IgD-negative memory B cell (primary cell): ENCODE results near the gene FBXL7. TPM values are rescaled to one million over a fixed set of nuclear protein-coding genes. Genes with fewer than 3 reads are reported as not detected.

Source experiments
- H3K27ac Mint-ChIP-seq, 3 donors: one replicate each; pipeline ENCODE4 v1.8.0; 2020 to 2022; ENCODE audit warnings: mild to moderate bottlenecking in 3 of 3, mixed read lengths in 3 of 3, moderate library complexity in 1 of 3
- H3K27me3 Mint-ChIP-seq: one replicate; pipeline ENCODE4 v1.8.0; 2021; ENCODE audit warnings: mixed read lengths
- H3K36me3 Mint-ChIP-seq: one replicate; pipeline ENCODE4 v1.8.0; 2020; ENCODE audit warnings: mild to moderate bottlenecking, mixed read lengths
- H3K4me1 Mint-ChIP-seq, 3 donors: one replicate each; pipeline ENCODE4 v1.8.0; 2020 to 2022; ENCODE audit warnings: mixed read lengths in 3 of 3, mild to moderate bottlenecking in 1 of 3
- H3K4me3 Mint-ChIP-seq, 4 donors: one replicate each; pipeline ENCODE4 v1.8.0; 2020 to 2022; ENCODE audit warnings: mild to moderate bottlenecking in 4 of 4, mixed read lengths in 4 of 4, moderate library complexity in 3 of 4
- H3K9me3 Mint-ChIP-seq, 3 donors: one replicate each; pipeline ENCODE4 v1.8.0; 2020 to 2021; ENCODE audit warnings: mixed read lengths in 3 of 3, mild to moderate bottlenecking in 1 of 3
- polyA plus RNA-seq: library from polyadenylated mRNA; unstranded; fragments of 300-500 nt; fragmentation: Illumina TruSeq; gene quantifications from one replicate; pipeline ENCODE4 v1.2.3, GENCODE V29; 2021

Gene FBXL7
- polyA plus RNA-seq, 1 donor from 2014 or later: not detected

DNA sequence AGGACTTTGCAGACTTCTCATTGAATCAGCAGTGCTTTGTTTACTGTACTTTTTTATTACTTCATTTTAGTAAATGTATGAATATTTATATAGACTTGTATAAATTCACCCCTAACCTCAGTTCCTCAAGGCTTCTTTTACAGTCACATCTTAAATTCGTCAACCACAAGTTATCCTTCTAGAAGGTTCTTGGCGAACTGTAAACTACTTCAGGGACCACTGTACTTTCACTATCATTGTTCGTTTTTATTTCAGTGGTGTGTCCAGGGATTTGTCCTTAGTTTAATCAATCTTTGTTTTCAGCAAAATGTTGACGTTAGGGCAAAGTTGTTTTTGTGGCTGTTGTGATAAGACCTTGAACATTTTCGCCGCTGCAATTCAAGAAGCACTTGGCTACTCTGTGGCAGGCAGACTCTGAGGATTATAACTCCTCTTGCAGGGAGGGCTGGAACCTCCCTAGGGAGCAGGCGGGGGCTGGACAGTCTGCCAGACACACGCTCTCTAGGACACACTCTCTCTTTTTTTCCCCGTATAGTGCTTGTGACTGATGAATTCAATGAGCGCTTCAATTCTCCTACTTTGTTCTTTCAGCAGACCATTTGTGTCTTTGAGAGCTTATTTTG, 252.8 kb downstream of the FBXL7 start:
- H3K27me3 Mint-ChIP-seq: no peaks in the 10 kb centered on the region
- H3K4me1 Mint-ChIP-seq: no peaks in the 10 kb centered on the region
- H3K27ac Mint-ChIP-seq: no peak overlapping the region
- H3K9me3 Mint-ChIP-seq: peaks cover 4 to 13% (median 7%) of the 10 kb centered on the region in 3 donors
- H3K36me3 Mint-ChIP-seq: no peaks in the 10 kb centered on the region
- no peak overlapping the region for H3K4me3 Mint-ChIP-seq

DNA sequence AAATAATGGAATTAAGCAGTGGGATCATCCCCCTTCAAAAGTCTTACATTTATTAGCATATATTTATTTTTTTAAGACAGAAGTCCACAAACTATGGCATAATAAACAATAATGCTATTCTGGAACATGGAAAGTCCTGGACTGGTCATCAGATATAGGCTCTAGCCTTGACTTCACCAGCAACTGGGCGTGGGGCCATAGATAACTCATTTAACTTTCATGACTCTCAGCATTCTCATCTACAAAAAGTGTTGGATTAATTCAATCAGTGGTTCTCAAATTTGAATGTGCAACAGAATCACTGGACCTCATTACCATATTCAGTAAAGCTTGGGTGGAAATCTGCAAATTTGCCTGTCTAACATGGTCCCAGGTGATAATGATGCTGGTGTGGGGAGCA, 253.8 kb downstream of the FBXL7 start:
- peaks cover 4 to 13% (median 5%) of the 10 kb centered on the region in 3 donors for H3K9me3 Mint-ChIP-seq
- H3K27me3 Mint-ChIP-seq: no peaks in the 10 kb centered on the region
- H3K4me3 Mint-ChIP-seq: no peak overlapping the region
- no peaks in the 10 kb centered on the region for H3K4me1 Mint-ChIP-seq
- no peak overlapping the region for H3K27ac Mint-ChIP-seq
- no peaks in the 10 kb centered on the region for H3K36me3 Mint-ChIP-seq

DNA sequence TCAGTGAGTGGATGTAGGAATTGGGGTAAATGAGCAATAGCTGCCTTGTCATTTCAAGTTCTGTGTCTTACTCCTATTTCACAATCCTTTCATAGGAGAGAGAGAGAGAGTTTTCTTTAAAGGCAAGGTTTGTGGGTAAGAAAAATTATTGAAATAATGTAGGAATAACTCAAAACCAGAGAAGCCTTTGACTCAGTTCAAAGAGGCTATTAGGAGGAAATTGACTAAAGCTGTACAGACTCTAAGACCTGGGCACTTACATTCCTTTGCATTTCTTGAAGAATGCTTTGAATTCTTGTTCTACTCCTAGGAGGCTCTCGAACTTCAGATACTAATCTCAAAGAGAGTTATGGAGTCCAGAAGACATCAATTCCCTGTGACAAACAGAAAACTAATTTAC, 257.1 kb downstream of the FBXL7 start:
- no peak overlapping the region for H3K4me3 Mint-ChIP-seq
- no peaks in the 10 kb centered on the region for H3K27me3 Mint-ChIP-seq
- H3K9me3 Mint-ChIP-seq: peaks cover 0 to 18% (median 4%) of the 10 kb centered on the region in 3 donors
- H3K36me3 Mint-ChIP-seq: no peaks in the 10 kb centered on the region
- H3K27ac Mint-ChIP-seq: no peak overlapping the region
- no peaks in the 10 kb centered on the region for H3K4me1 Mint-ChIP-seq

DNA sequence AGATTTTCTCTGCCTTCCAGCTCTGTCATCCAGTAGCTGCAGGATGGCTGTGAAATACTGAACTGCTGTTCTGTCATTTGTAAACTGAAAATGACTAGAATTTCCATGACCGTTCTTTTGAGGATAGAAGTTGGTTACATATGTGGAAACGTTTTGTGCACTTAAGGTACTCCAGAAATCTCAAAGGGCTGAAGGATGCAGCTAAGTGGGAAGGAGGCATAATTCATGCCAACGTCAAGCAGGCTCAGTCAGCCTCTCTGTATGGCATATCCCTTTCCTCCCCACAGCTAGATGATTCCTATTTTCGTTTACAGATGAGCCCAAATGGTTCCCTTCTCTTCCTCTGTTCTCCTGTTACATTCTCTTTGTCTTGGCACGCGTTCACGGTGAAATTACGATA, 257.6 kb downstream of the FBXL7 start:
- peaks cover 0 to 20% (median 4%) of the 10 kb centered on the region in 3 donors for H3K9me3 Mint-ChIP-seq
- no peak overlapping the region for H3K4me3 Mint-ChIP-seq
- no peaks in the 10 kb centered on the region for H3K4me1 Mint-ChIP-seq
- no peaks in the 10 kb centered on the region for H3K36me3 Mint-ChIP-seq
- no peaks in the 10 kb centered on the region for H3K27me3 Mint-ChIP-seq
- no peak overlapping the region for H3K27ac Mint-ChIP-seq

DNA sequence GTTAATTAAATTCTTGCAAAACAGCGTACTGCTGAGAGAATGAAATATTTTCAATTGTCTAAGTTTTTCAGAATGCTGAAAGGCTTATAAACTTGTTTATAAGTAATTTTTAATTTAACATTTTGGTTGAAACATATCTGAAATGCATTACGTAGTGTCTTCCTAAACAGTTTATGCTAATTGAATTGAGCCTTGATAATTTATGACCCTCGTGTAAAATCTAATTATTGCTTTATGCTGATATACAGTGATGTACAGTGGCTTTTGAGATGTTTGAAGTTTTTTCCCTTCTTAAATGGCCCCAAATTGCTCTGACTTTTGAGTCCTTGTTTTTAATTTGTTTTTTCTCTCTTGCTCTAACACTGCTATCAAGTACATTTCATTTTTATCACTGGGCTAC, 262.7 kb downstream of the FBXL7 start:
- H3K36me3 Mint-ChIP-seq: no peaks in the 10 kb centered on the region
- no peaks in the 10 kb centered on the region for H3K27me3 Mint-ChIP-seq
- no peaks in the 10 kb centered on the region for H3K4me1 Mint-ChIP-seq
- H3K9me3 Mint-ChIP-seq: peaks cover 0 to 11% (median 1%) of the 10 kb centered on the region in 3 donors
- no peak overlapping the region for H3K4me3 Mint-ChIP-seq
- H3K27ac Mint-ChIP-seq: no peak overlapping the region

DNA sequence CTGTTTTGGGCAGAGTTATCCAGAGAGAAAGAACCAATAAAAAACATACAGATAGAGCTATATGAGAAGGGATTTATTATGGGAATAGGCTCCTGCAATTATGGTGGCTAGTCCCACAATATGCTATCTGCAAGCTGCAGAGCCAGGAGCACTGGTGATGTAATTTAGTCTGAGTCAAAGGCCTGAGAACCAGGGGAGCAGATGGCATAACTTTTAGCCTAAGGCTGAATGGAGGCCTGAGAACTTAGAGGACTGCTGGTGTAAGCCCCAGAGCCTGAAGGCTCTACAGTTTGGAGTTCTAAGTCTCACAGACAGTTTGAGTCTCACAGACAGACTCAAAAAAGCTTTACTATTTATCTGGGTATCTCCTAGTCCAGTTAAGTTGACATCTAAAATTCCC, 263.8 kb downstream of the FBXL7 start:
- Mint-ChIP-seq H3K4me1 (no peaks in the 10 kb centered on the region), H3K27me3 (no peaks in the 10 kb centered on the region), H3K36me3 (no peaks in the 10 kb centered on the region), H3K9me3 (peaks cover 0 to 11% (median 1%) of the 10 kb centered on the region in 3 donors), H3K4me3 (no peak overlapping the region), H3K27ac (no peak overlapping the region)

DNA sequence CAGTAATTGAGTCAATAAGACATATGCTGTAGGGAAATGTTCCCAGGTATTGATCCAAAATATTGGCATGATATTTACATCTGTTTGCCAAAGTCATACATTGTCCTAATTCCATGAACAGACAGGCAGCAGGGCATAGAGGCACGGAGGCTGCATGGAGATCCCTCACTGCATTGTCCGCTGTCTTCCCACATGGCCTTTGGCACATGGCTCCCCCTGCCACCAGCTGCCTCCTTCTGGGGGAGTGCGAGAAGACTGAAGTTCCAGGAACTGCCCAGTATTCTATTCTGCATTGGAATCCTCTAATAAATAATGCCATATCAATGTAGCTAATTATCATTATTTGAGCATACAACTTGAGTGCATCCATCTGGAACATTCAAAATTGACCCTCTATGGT, 269.0 kb downstream of the FBXL7 start:
- H3K27me3 Mint-ChIP-seq: no peaks in the 10 kb centered on the region
- peaks cover 0 to 2% (median 0%) of the 10 kb centered on the region in 3 donors for H3K4me1 Mint-ChIP-seq
- no peak overlapping the region for H3K4me3 Mint-ChIP-seq
- no peak overlapping the region for H3K27ac Mint-ChIP-seq
- no peaks in the 10 kb centered on the region for H3K36me3 Mint-ChIP-seq
- H3K9me3 Mint-ChIP-seq: peaks cover 0 to 7% (median 1%) of the 10 kb centered on the region in 3 donors

DNA sequence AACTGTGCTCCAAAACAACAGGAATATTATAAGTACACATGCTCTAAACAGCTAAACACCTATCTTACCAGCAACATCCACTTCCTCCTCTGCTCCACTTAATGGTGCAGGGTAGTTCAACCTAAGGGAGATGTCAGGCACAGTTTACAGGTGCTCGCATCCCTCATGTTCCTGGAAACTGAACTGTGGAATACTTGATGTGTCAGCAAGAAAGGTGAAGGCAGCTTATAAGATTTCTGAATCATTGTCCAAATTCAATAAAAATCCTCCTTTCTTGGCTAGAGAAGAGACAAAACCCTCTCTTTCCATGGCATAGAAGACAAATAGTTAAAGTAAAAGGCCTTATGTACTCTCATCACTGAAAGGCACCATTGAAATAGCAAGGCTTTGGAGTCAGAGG, 272.2 kb downstream of the FBXL7 start:
- H3K27ac Mint-ChIP-seq: no peak overlapping the region
- H3K4me3 Mint-ChIP-seq: no peak overlapping the region
- H3K9me3 Mint-ChIP-seq: peaks cover 0 to 10% (median 2%) of the 10 kb centered on the region in 3 donors
- H3K4me1 Mint-ChIP-seq: peaks cover 0 to 2% (median 0%) of the 10 kb centered on the region in 3 donors
- H3K27me3 Mint-ChIP-seq: no peaks in the 10 kb centered on the region
- H3K36me3 Mint-ChIP-seq: no peaks in the 10 kb centered on the region

DNA sequence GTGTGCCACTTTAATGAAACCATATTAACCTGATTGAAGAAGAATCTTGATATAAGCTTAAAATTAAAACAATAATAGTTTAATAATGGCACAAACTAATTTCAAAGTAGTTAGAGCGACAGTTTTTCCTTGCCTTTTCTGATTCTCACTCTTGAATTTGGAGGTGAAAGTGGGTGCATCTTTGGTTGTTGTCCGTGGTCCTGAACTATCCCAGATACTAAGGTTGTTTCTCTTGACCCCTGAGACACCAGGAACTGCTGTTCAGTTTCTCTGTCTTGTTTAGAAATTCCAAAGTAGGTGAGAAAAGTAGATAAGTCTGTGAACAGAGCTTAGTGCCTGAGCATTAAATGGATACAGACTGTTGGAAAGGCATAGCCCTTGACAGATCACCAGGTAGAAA, 274.7 kb downstream of the FBXL7 start:
- no peak overlapping the region for H3K4me3 Mint-ChIP-seq

DNA sequence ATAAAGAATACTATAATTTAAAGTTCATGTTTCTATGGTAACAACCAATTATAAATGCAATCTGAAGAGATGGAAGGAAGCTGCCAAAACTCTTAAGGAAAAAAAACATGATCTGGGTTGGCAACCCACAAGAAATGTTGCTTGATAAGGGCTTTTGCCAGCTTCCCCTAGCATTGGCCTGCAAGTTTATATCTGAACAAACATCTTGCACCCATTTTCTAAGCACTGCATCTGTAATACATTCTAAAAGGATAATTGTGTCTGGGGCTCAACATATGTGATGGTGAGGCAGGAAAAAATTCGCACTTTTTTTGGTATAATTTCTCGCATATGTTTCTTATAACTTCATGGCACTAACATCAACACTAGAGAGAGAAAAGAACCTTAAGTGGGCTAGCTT, 276.4 kb downstream of the FBXL7 start:
- peaks cover 2 to 14% (median 6%) of the 10 kb centered on the region in 3 donors for H3K9me3 Mint-ChIP-seq
- no peak overlapping the region for H3K27ac Mint-ChIP-seq
- no peaks in the 10 kb centered on the region for H3K27me3 Mint-ChIP-seq
- H3K4me3 Mint-ChIP-seq: no peak overlapping the region
- H3K4me1 Mint-ChIP-seq: no peaks in the 10 kb centered on the region
- H3K36me3 Mint-ChIP-seq: no peaks in the 10 kb centered on the region

More for the DNA sequence above, 274.7 kb downstream of the FBXL7 start:
- Mint-ChIP-seq H3K27me3 (no peaks in the 10 kb centered on the region), H3K27ac (no peak overlapping the region), H3K36me3 (no peaks in the 10 kb centered on the region), H3K9me3 (peaks cover 2 to 15% (median 4%) of the 10 kb centered on the region in 3 donors), H3K4me1 (peaks cover 0 to 2% (median 0%) of the 10 kb centered on the region in 3 donors)

DNA sequence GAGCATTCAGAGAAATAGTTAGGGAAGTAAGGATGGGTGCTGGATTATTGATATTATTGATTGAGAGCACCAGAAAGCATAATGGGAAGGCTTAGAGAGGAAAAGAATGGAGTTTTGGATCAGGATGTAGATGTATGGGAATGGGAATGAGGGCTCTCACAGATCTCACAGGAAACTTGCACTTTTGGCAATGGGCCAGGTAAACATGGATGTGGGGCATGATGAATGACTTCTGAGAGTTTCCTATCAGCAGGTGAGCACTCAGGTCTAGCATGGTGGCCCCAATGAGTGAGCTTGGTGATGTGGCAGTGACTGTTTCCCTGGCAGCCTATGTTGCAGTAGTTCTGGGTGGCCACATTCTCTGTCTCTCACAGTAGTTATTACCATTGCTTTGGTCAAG, 283.8 kb downstream of the FBXL7 start:
- no peak overlapping the region for H3K27ac Mint-ChIP-seq
- H3K27me3 Mint-ChIP-seq: no peaks in the 10 kb centered on the region

DNA sequence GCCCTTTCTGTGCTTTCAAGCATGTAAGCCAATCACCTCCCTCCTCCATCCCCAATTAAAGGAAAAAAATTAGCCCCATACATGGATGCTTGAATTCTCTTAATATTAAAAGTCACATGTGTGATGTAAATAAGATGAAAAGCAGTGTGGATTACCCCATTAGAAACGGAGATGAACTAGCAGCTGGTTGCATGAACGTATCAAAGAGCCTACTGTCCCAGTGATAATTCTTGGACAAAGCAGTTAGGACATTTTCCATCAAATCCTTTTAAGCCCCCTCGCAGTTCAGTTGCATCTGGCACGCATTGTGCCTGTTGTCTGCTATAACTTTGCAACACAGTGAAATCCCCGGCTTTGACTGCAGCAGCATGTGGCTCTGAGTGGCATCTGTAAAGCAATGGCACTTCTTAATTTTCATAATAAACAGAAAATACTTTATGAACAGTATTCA, 285.6 kb downstream of the FBXL7 start:
- H3K4me3 Mint-ChIP-seq: no peak overlapping the region
- no peak overlapping the region for H3K27ac Mint-ChIP-seq
- peaks cover 1 to 5% (median 4%) of the 10 kb centered on the region in 3 donors for H3K9me3 Mint-ChIP-seq
- no peaks in the 10 kb centered on the region for H3K27me3 Mint-ChIP-seq
- H3K4me1 Mint-ChIP-seq: no peaks in the 10 kb centered on the region
- no peaks in the 10 kb centered on the region for H3K36me3 Mint-ChIP-seq

More for the DNA sequence above, 283.8 kb downstream of the FBXL7 start:
- Mint-ChIP-seq H3K4me1 (no peaks in the 10 kb centered on the region), H3K9me3 (peaks cover 1 to 7% (median 5%) of the 10 kb centered on the region in 3 donors), H3K36me3 (no peaks in the 10 kb centered on the region), H3K4me3 (no peak overlapping the region)

DNA sequence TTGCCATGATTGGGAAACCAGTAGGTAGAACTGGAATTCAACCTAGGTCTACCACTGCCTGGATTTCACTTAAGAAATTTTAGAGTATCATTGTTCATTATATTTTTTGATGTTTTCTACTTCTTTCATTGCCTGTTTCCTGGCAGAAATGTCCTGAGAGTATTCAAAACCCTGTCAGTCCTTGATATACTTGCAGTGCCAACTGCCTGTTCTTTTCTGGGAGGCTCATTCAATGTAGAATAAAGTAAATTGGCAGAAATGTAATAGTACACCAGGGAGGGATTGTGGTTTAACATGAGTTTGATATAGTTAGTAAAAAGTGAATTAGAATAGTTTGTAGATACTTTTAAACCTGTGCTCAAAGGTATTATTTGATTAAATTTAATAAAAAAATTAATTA, 286.3 kb downstream of the FBXL7 start:
- Mint-ChIP-seq H3K4me1 (no peaks in the 10 kb centered on the region), H3K36me3 (no peaks in the 10 kb centered on the region), H3K27ac (no peak overlapping the region), H3K4me3 (no peak overlapping the region), H3K27me3 (no peaks in the 10 kb centered on the region), H3K9me3 (peaks cover 0 to 2% (median 1%) of the 10 kb centered on the region in 3 donors)

DNA sequence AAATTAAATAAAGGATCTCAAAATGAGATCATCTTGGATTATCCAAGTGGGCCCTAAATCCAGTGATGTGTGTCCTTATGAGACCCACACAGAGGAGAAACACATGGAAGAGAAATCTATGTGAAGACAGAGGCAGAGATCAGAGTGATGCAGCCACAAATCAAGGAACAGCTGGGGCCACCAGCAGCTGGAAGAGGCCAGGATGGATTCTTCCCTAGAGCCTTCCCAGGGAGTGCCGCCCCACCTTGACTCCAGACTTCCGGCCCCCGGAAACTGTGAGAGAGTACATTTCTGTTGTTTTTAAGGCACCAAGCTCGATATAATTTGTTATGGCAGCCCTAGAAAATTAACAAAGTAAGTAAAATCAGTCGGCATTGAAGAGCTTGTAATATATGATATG, 286.9 kb downstream of the FBXL7 start:
- Mint-ChIP-seq H3K27ac (no peak overlapping the region), H3K27me3 (no peaks in the 10 kb centered on the region), H3K36me3 (no peaks in the 10 kb centered on the region), H3K4me3 (no peak overlapping the region), H3K4me1 (no peaks in the 10 kb centered on the region), H3K9me3 (peaks cover 0 to 2% (median 1%) of the 10 kb centered on the region in 3 donors)

DNA sequence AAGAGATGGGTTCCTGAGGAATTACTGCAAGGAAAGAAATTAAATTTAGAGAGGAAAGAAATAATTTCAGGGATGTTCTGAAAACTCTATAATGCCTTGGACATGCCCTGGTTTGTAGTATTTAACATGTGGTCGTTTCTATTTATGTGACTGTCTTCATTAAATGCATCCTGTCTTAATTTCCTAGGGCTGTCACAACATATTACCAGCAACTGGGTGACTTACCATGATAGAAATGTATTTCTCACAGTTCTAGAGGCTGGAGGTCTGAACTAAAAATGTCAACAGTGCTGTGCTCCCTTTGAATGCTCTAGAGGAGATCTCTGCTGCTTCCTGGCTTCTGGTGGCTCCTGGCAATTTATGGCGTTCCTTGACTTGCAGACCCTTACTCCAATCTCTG, 287.7 kb downstream of the FBXL7 start:
- no peak overlapping the region for H3K27ac Mint-ChIP-seq
- no peaks in the 10 kb centered on the region for H3K36me3 Mint-ChIP-seq
- no peak overlapping the region for H3K4me3 Mint-ChIP-seq
- no peaks in the 10 kb centered on the region for H3K27me3 Mint-ChIP-seq
- peaks cover 0 to 2% (median 1%) of the 10 kb centered on the region in 3 donors for H3K9me3 Mint-ChIP-seq
- H3K4me1 Mint-ChIP-seq: peaks cover 0 to 2% (median 0%) of the 10 kb centered on the region in 3 donors

DNA sequence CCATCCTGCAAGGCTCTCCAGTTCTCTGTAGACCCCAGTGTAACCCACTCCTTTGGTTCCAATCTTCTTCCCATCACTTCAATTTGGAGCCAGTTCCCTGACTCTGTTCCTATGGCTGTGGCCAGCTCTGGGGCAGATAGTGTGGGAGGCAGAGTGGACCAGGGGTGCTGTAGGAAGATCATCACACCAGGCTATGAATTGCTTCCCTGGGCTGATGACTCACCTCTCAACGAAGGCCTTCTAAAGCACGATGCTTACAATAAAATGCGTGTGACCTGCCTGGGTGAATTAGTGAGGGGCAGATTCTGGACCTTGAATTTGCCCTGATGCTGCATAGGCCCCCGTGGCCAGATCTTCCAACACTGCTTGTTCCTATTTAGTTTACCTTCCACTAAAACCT, 289.7 kb downstream of the FBXL7 start:
- peaks cover 0 to 2% (median 1%) of the 10 kb centered on the region in 3 donors for H3K9me3 Mint-ChIP-seq
- no peak overlapping the region for H3K4me3 Mint-ChIP-seq
- no peak overlapping the region for H3K27ac Mint-ChIP-seq

More for the DNA sequence above, 289.7 kb downstream of the FBXL7 start:
- H3K27me3 Mint-ChIP-seq: no peaks in the 10 kb centered on the region
- peaks cover 0 to 2% (median 0%) of the 10 kb centered on the region in 3 donors for H3K4me1 Mint-ChIP-seq
- no peaks in the 10 kb centered on the region for H3K36me3 Mint-ChIP-seq
